CD4-positive, alpha-beta T cell (primary cell): ENCODE measurements around the gene ARHGEF28. TPM values are rescaled to one million over a fixed set of nuclear protein-coding genes. Genes with fewer than 3 reads are reported as not detected.

Experiments
- ATAC-seq: fragments of 200-7000 bp; cut with Tn5 transposase; one replicate; pipeline ENCODE4 v1.10.0; 2022; ENCODE audit warnings: mild to moderate bottlenecking; ENCODE audit not compliant: poor library complexity
- CTCF ChIA-PET: fragments of 350-600 bp; sonication (Branson Sonifier 250); formaldehyde crosslinking; loops from one replicate; lab custom pipeline; 2021; ENCODE audit warnings: antibody characterized with exemption, inconsistent platforms; lab: Charles Lee
- POLR2A ChIA-PET: fragments of 350-600 bp; sonication (Branson Sonifier 250); formaldehyde crosslinking; loops from one replicate; lab custom pipeline; 2021; ENCODE audit warnings: antibody characterized with exemption, inconsistent platforms; lab: Charles Lee
- DNase-seq, 14 experiments: peaks; one replicate each; pipeline ENCODE4 v3.0.0-alpha.2; 2013 to 2020; ENCODE audit warnings: mixed read lengths in 2 of 14
- H3K27ac ChIP-seq, 2 donors: one replicate each; pipeline versions ENCODE4 v1.5.1 to v1.7.0; 2013; ENCODE audit warnings: low read length in 2 of 2, low read depth in 1 of 2, mild to moderate bottlenecking in 1 of 2
- H3K27me3 ChIP-seq, 2 experiments: 1 replicate in 1 of 2; 2 replicates in 1 of 2; pipeline versions ENCODE4 v1.6.1 to v1.7.0; 2013; ENCODE audit warnings: low read length in 2 of 2, control low read depth in 1 of 2, mild to moderate bottlenecking in 1 of 2, moderate library complexity in 1 of 2; ENCODE audit not compliant: insufficient read depth in 2 of 2, control insufficient read depth in 1 of 2
- H3K36me3 ChIP-seq: one replicate; pipeline ENCODE4 v1.6.1; 2013; ENCODE audit warnings: low read length, control low read depth; ENCODE audit not compliant: insufficient read depth
- H3K4me1 ChIP-seq: one replicate; pipeline ENCODE4 v1.6.1; 2013; ENCODE audit warnings: low read length, control low read depth; ENCODE audit not compliant: insufficient read depth
- H3K4me3 ChIP-seq: one replicate; pipeline ENCODE4 v1.5.1; 2013; ENCODE audit warnings: mild to moderate bottlenecking, low read length, moderate library complexity
- H3K9me3 ChIP-seq, 2 experiments: 1 replicate in 1 of 2; 2 replicates in 1 of 2; pipeline versions ENCODE4 v1.6.1 to v1.7.0; 2013; ENCODE audit warnings: low read length in 2 of 2, mild to moderate bottlenecking in 2 of 2, control low read depth in 1 of 2, moderate library complexity in 1 of 2; ENCODE audit not compliant: control insufficient read depth in 1 of 2, insufficient read depth in 1 of 2
- H3K27ac Mint-ChIP-seq: one replicate; pipeline ENCODE4 v1.8.0; 2020; ENCODE audit warnings: mixed read lengths
- H3K27me3 Mint-ChIP-seq: one replicate; pipeline ENCODE4 v1.8.0; 2021; ENCODE audit warnings: mixed read lengths
- H3K36me3 Mint-ChIP-seq: one replicate; pipeline ENCODE4 v1.8.0; 2021; ENCODE audit warnings: low read depth, mixed read lengths
- H3K4me1 Mint-ChIP-seq: one replicate; pipeline ENCODE4 v1.8.0; 2021; ENCODE audit warnings: low read depth, mixed read lengths
- H3K4me3 Mint-ChIP-seq: one replicate; pipeline ENCODE4 v1.8.0; 2020; ENCODE audit warnings: mild to moderate bottlenecking, mixed read lengths
- H3K9me3 Mint-ChIP-seq: one replicate; pipeline ENCODE4 v1.8.0; 2020; ENCODE audit warnings: mixed read lengths
- CTCF ChIP-seq: fragments of 200-600 bp; IDR thresholded peaks from one replicate; pipeline ENCODE4 v1.8.0; 2022; ENCODE audit warnings: antibody characterized with exemption, mild to moderate bottlenecking
- intact Hi-C, 2 experiments: fragments of 100-400 bp; cut with DNase I in 1 of 2; cut with micrococcal nuclease in 1 of 2; formaldehyde crosslinking; loops; one replicate each; pipeline versions ENCODE4 v1.15.1 to v1.9.0; 2023 to 2025; cut with DNase I, micrococcal nuclease
- total RNA-seq, 174 experiments: library from RNA in 2 of 174; stranded (reverse) in 2 of 174; gene quantifications; one replicate each; pipeline ENCODE4 v1.2.3 and lab custom pipeline; 2021 to 2026

The ARHGEF28 gene
- total RNA-seq, 2 experiments from 2014 or later: not detected

- no peaks in the 10 kb centered on the region for H3K9me3 Mint-ChIP-seq
Observed at GRCh38 chr5:73818357-73818756, 192.4 kb downstream of the ARHGEF28 start.

GRCh38 chr5:73820326-73820725 is 194.3 kb downstream of the ARHGEF28 start:
- H3K36me3 Mint-ChIP-seq: no peaks in the 10 kb centered on the region
- H3K4me1 ChIP-seq: no peaks in the 10 kb centered on the region
- H3K27me3 Mint-ChIP-seq: peaks cover 6% of the 10 kb centered on the region
- DNase-seq (no peak), ATAC-seq (no peak)
- no peaks in the 10 kb centered on the region for H3K27me3 ChIP-seq
- H3K9me3 Mint-ChIP-seq: no peaks in the 10 kb centered on the region
- H3K4me3 Mint-ChIP-seq: no peak overlapping the region
- no peak overlapping the region for H3K27ac ChIP-seq
- H3K4me3 ChIP-seq: no peak overlapping the region
- CTCF ChIA-PET: no interaction called here
- H3K9me3 ChIP-seq: no peaks in the 10 kb centered on the region
- no peaks in the 10 kb centered on the region for H3K4me1 Mint-ChIP-seq
- POLR2A ChIA-PET: no interaction called here
- TF ChIP-seq CTCF: no peak
- no peaks in the 10 kb centered on the region for H3K36me3 ChIP-seq
- intact Hi-C loops: no loop called here
- no peak overlapping the region for H3K27ac Mint-ChIP-seq

More at GRCh38 chr5:73818357-73818756, 192.4 kb downstream of the ARHGEF28 start:
- Histone ChIP-seq H3K27ac (no peak overlapping the region), H3K36me3 (no peaks in the 10 kb centered on the region), H3K4me3 (no peak overlapping the region), H3K4me1 (no peaks in the 10 kb centered on the region), H3K27me3 (no peaks in the 10 kb centered on the region), H3K9me3 (no peaks in the 10 kb centered on the region)
- TF ChIP-seq CTCF: no peak
- intact Hi-C loops: no loop called here
- ChIA-PET CTCF (no interaction called here), POLR2A (no interaction called here)
- Mint-ChIP-seq H3K4me1 (no peaks in the 10 kb centered on the region), H3K4me3 (no peak overlapping the region), H3K36me3 (no peaks in the 10 kb centered on the region), H3K27me3 (peaks cover 14% of the 10 kb centered on the region), H3K27ac (no peak overlapping the region)
- no peak for DNase-seq
- no peak for ATAC-seq

- H3K27me3 ChIP-seq: no peaks in the 10 kb centered on the region
- no peaks in the 10 kb centered on the region for H3K4me1 Mint-ChIP-seq
- no peaks in the 10 kb centered on the region for H3K4me1 ChIP-seq
- intact Hi-C loops: no loop called here
- no peak for TF ChIP-seq CTCF
- no peaks in the 10 kb centered on the region for H3K36me3 ChIP-seq
- ATAC-seq (no peak), DNase-seq (no peak)
- ChIA-PET POLR2A (no interaction called here), CTCF (no interaction called here)
- peaks cover 5% of the 10 kb centered on the region for H3K27me3 Mint-ChIP-seq
- H3K4me3 ChIP-seq: no peak overlapping the region
- H3K27ac ChIP-seq: no peak overlapping the region
- no peak overlapping the region for H3K4me3 Mint-ChIP-seq
- H3K36me3 Mint-ChIP-seq: no peaks in the 10 kb centered on the region
- no peak overlapping the region for H3K27ac Mint-ChIP-seq
- H3K9me3 ChIP-seq: no peaks in the 10 kb centered on the region
- H3K9me3 Mint-ChIP-seq: no peaks in the 10 kb centered on the region
Observed at GRCh38 chr5:73821003-73821402, 195.0 kb downstream of the ARHGEF28 start.
